K562 (cell line): ENCODE results near the gene ARHGAP24. TPM values are rescaled to one million over a fixed set of nuclear protein-coding genes. Genes with fewer than 3 reads are reported as not detected.

Source experiments
- ATAC-seq: fragments of 200-7000 bp; cut with Tn5 transposase; 3 replicates; pipeline ENCODE4 v1.9.1; 2020; ENCODE audit warnings: moderate library complexity
- BruUV-seq: library from RNA; stranded (reverse); fragments of 400-500 nt; replicated peaks from 2 replicates; lab custom pipeline; 2021; lab: Mats Ljungman, UMichigan
- CTCF ChIA-PET: fragments of 300-600 bp; formaldehyde crosslinking; extraction: SDS; loops from one replicate; lab custom pipeline; 2021; ENCODE audit warnings: low intra/inter-chr PET ratio; lab: Yijun Ruan, JAX
- POLR2A ChIA-PET: fragments of 300-600, 350-650 bp; sonication (Branson Sonifier 250); formaldehyde crosslinking; extraction: SDS; loops from one replicate; lab custom pipeline; 2021; ENCODE audit warnings: antibody characterized with exemption, inconsistent platforms; lab: Yijun Ruan, JAX
- DNase-seq, 4 experiments: peaks; one replicate each; pipeline versions ENCODE4 v3.0.0 to v3.0.0-alpha.2; 2011 to 2018; ENCODE audit warnings: low spot score in 3 of 4, mixed read lengths in 3 of 4; ENCODE audit errors: extremely low read depth in 1 of 4
- FAIRE-seq: peaks from 2 replicates; lab custom pipeline; 2011; peaks lifted over from hg19 to GRCh38; lab: Jason Lieb, UNC
- H2AFZ ChIP-seq: 2 replicates; pipeline ENCODE4 v1.6.0; 2011; ENCODE audit warnings: low read depth, low read length, control low read depth, inconsistent platforms
- H3K27ac ChIP-seq: fragments of 200-600 bp; 3 replicates; pipeline ENCODE4 v1.8.0; 2011; ENCODE audit warnings: low read depth, mild to moderate bottlenecking, control low read depth, inconsistent platforms, low read length, moderate library complexity, mixed read lengths; ENCODE audit errors: extremely low read depth
- H3K27me3 ChIP-seq, 2 experiments: fragments of 300-600 bp in 1 of 2; 2 replicates in 1 of 2; 3 replicates in 1 of 2; pipeline versions ENCODE4 v1.6.0 to v1.8.0; 2011; ENCODE audit warnings: inconsistent platforms in 2 of 2, low read length in 2 of 2, mild to moderate bottlenecking in 1 of 2, mixed read lengths in 1 of 2, moderate library complexity in 1 of 2; ENCODE audit not compliant: control insufficient read depth in 2 of 2, insufficient read depth in 2 of 2
- H3K36me3 ChIP-seq: fragments of 300-600 bp; 3 replicates; pipeline ENCODE4 v1.8.0; 2011; ENCODE audit warnings: mild to moderate bottlenecking, low read length, inconsistent platforms; ENCODE audit not compliant: control insufficient read depth, insufficient read depth
- H3K4me1 ChIP-seq, 2 experiments: fragments of 200-600 bp in 1 of 2; replicated peaks in 1 of 2; 2 replicates in 1 of 2; 3 replicates in 1 of 2; pipeline versions ENCODE4 v1.5.1 to v1.8.0; 2011; ENCODE audit warnings: inconsistent platforms in 2 of 2, low read length in 2 of 2, mild to moderate bottlenecking in 1 of 2, mixed read lengths in 1 of 2, moderate library complexity in 1 of 2; ENCODE audit not compliant: control insufficient read depth in 2 of 2, insufficient read depth in 2 of 2
- H3K4me2 ChIP-seq: 2 replicates; pipeline ENCODE4 v1.6.1; 2011; ENCODE audit warnings: low read length, control low read depth, inconsistent platforms, mixed read lengths; ENCODE audit not compliant: insufficient read depth
- H3K4me3 ChIP-seq: fragments of 200-600 bp; sonication (generic), shearing (Covaris generic); 2 replicates; pipeline ENCODE4 v1.5.1; 2016; ENCODE audit warnings: control low read depth, inconsistent platforms
- H3K79me2 ChIP-seq: fragments of 200-600 bp; 3 replicates; pipeline ENCODE4 v1.8.0; 2011; ENCODE audit warnings: low read length, inconsistent platforms; ENCODE audit not compliant: control insufficient read depth, insufficient read depth
- H3K9ac ChIP-seq, 2 experiments: 2 replicates each; pipeline versions ENCODE4 v1.6.0 to v1.6.1; 2011; ENCODE audit warnings: low read depth in 2 of 2, low read length in 2 of 2, control low read depth in 1 of 2, inconsistent platforms in 1 of 2, mild to moderate bottlenecking in 1 of 2, mixed read lengths in 1 of 2; ENCODE audit not compliant: insufficient read depth in 1 of 2
- H3K9me1 ChIP-seq: one replicate; pipeline ENCODE4 v1.6.0; 2011; ENCODE audit warnings: inconsistent platforms, mild to moderate bottlenecking, low read length, moderate library complexity; ENCODE audit not compliant: control insufficient read depth, insufficient read depth
- H3K9me3 ChIP-seq: replicated peaks from 2 replicates; pipeline ENCODE4 v1.5.1; 2011; ENCODE audit warnings: low read depth, low read length, inconsistent platforms; ENCODE audit not compliant: control insufficient read depth, insufficient read depth
- H4K20me1 ChIP-seq: replicated peaks from 2 replicates; pipeline ENCODE4 v1.6.1; 2011; ENCODE audit warnings: low read length, inconsistent platforms, mixed read lengths; ENCODE audit not compliant: control insufficient read depth, insufficient read depth
- ATF4 ChIP-seq: fragments of 450-650 bp; formaldehyde crosslinking; IDR thresholded peaks from 2 replicates; pipeline ENCODE4 v1.4.0; 2022; ENCODE audit warnings: mild to moderate bottlenecking, moderate library complexity
- HIVEP1 ChIP-seq: fragments of 250-450 bp; sonication (Bioruptor Pico); IDR thresholded peaks from 2 replicates; pipeline ENCODE4 v1.4.0; 2020; ENCODE audit warnings: mild to moderate bottlenecking
- MCM7 ChIP-seq, 2 experiments: fragments of 450-650 bp; IDR thresholded peaks; 2 replicates each; pipeline ENCODE4 v1.6.1; 2016 to 2018
- RBM14 ChIP-seq: fragments of 200-400 bp; formaldehyde crosslinking; IDR thresholded peaks from 2 replicates; pipeline ENCODE4 v1.6.1; 2018; ENCODE audit warnings: low read depth, mild to moderate bottlenecking, low read length, moderate library complexity, borderline replicate concordance; ENCODE audit not compliant: insufficient read depth
- RBM15 ChIP-seq: fragments of 200-400 bp; formaldehyde crosslinking; IDR thresholded peaks from 2 replicates; pipeline ENCODE4 v1.6.1; 2018; ENCODE audit warnings: mild to moderate bottlenecking, low read length, moderate library complexity; ENCODE audit not compliant: insufficient read depth
- ZBED1 ChIP-seq: IDR thresholded peaks from 2 replicates; pipeline ENCODE4 v1.6.1; 2014
- ZNF280A ChIP-seq: fragments of 450-650 bp; IDR thresholded peaks from 2 replicates; pipeline ENCODE4 v1.6.1; 2018; ENCODE audit warnings: mild to moderate bottlenecking, low read depth; ENCODE audit not compliant: partially characterized antibody
- ZNF280B ChIP-seq: fragments of 250-450 bp; sonication (Bioruptor Pico); IDR thresholded peaks from 2 replicates; pipeline ENCODE4 v1.5.1; 2021; ENCODE audit warnings: mild to moderate bottlenecking
- ZNF408 ChIP-seq: fragments of 250-450 bp; sonication (Bioruptor Pico); IDR thresholded peaks from 2 replicates; pipeline ENCODE4 v1.4.0; 2020; ENCODE audit warnings: low read depth, mild to moderate bottlenecking, moderate library complexity
- WGBS: fragments of 100-300 bp; shearing (Covaris generic); methylation state at CpG from one replicate; pipeline ENCODE4 v1.1.6; 2016; ENCODE audit warnings: low coverage, mixed read lengths; ENCODE audit not compliant: insufficient coverage; ENCODE audit errors: missing lambda C conversion rate; 5-methylcytosine and 5-hydroxymethylcytosine counted together
- in situ Hi-C: fragments of 300-500 bp; cut with MboI; formaldehyde crosslinking; loops from 4 replicates; pipeline ENCODE4 v1.15.0; 2018; ENCODE audit warnings: inconsistent platforms, mixed read lengths
- intact Hi-C: fragments of 100-400 bp; cut with micrococcal nuclease; formaldehyde crosslinking; loops from 2 replicates; pipeline ENCODE4 v1.14.2; 2022
- polyA plus RNA-seq, 8 experiments: library from polyadenylated mRNA; depleted of rRNA in 4 of 8; stranded (reverse) in 5 of 8; unstranded in 3 of 8; fragments of >200 nt; fragmentation: Nextera tagmentation in 2 of 8; fragmentation: Illumina TruSeq in 1 of 8; extraction: Ambion mirVana in 2 of 8; extraction: Trizol in 1 of 8; gene quantifications; 2 replicates each; pipeline versions ENCODE4 v1.2.1 to v1.2.3, GENCODE V29; 2011 to 2014; ENCODE audit warnings: inconsistent platforms in 1 of 8, missing spikeins in 1 of 8
- total RNA-seq, 7 experiments: library from RNA; depleted of rRNA in 6 of 7; stranded (reverse); fragments of >200 nt in 6 of 7; fragmentation: Illumina TruSeq in 2 of 7; extraction: Trizol in 2 of 7; gene quantifications; 2 replicates each; pipeline versions ENCODE4 v1.2.1 to v1.2.3, GENCODE V29; 2011 to 2021; ENCODE audit warnings: low replicate concordance in 1 of 7
- TF ChIP-seq, protein P1 (sequence below): fragments of 250-450 bp; sonication (Bioruptor Pico); IDR thresholded peaks from 2 replicates; pipeline ENCODE4 v1.5.0; 2020; ENCODE audit warnings: mild to moderate bottlenecking

ARHGAP24 gene
- total and polyA plus RNA-seq, 9 of the 15 experiments (the other 6 are each of a cell fraction or from before 2014, with no cell fraction given) = 8.0 to 22.6 (median 14.0) TPM

- intact Hi-C loops (no loop called here), in situ Hi-C loops (loop anchor here (25.0 kb wide), 1 partner anchor 601 kb away; no protein-coding TSS in a partner anchor)
- ATAC-seq (no peak), DNase-seq (no peak), FAIRE-seq (no peak)
- Histone ChIP-seq H3K27me3 (no peaks in the 10 kb centered on the region), H3K27ac (no peak overlapping the region), H3K9ac (no peak overlapping the region), H3K4me2 (no peak overlapping the region), H3K9me3 (no peaks in the 10 kb centered on the region), H3K36me3 (no peaks in the 10 kb centered on the region), H2AFZ (no peak overlapping the region), H3K4me1 (no peaks in the 10 kb centered on the region), H3K79me2 (no peaks in the 10 kb centered on the region), H3K9me1 (no peaks in the 10 kb centered on the region), H3K4me3 (no peak overlapping the region), H4K20me1 (no peaks in the 10 kb centered on the region)
- WGBS = 16% methylated on average over 2 of the region's 2 CpGs
- POLR2A ChIA-PET = no interaction called here
- CTCF ChIA-PET = no interaction called here
- TF ChIP-seq, protein P1, sequence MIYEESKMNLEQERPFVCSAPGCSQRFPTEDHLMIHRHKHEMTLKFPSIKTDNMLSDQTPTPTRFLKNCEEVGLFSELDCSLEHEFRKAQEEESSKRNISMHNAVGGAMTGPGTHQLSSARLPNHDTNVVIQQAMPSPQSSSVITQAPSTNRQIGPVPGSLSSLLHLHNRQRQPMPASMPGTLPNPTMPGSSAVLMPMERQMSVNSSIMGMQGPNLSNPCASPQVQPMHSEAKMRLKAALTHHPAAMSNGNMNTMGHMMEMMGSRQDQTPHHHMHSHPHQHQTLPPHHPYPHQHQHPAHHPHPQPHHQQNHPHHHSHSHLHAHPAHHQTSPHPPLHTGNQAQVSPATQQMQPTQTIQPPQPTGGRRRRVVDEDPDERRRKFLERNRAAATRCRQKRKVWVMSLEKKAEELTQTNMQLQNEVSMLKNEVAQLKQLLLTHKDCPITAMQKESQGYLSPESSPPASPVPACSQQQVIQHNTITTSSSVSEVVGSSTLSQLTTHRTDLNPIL (CRISPR knock-in tag) = no peak
- no peak for TF ChIP-seq MCM7 (IDR thresholded peaks at IDR 0.05)
- no peak for TF ChIP-seq RBM14
- no TSS peak for BruUV-seq
Measured at GRCh38 chr4:85763202-85763601, 288.3 kb downstream of the ARHGAP24 start.

DNA sequence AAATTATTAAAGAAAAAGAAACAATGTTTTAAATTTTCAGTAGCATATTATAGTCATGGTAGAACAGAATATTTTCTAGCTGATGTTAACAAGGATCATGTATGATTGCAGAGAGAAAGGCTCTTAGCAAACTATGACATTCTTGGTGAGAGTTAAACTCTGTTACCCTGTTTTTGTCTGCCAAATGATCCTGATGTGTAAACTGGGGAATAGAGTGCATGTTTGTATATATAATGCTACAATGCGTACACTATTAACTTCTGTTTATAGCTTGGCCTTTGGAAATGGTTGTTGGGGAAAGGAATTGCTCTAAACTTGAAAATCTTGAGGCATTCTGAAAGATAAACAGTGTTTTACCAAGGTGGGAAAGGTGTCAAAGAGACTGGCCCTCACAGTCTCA is 292.7 kb downstream of the ARHGAP24 start:
- DNase-seq (no peak), ATAC-seq (no peak), FAIRE-seq (no peak)
- intact Hi-C loops = no loop called here
- ChIA-PET CTCF (no interaction called here), POLR2A (no interaction called here)
- Histone ChIP-seq H2AFZ (no peak overlapping the region), H4K20me1 (no peaks in the 10 kb centered on the region), H3K36me3 (no peaks in the 10 kb centered on the region), H3K9me1 (no peaks in the 10 kb centered on the region), H3K79me2 (no peaks in the 10 kb centered on the region), H3K4me2 (no peak overlapping the region), H3K27me3 (no peaks in the 10 kb centered on the region), H3K4me1 (no peaks in the 10 kb centered on the region), H3K9ac (no peak overlapping the region), H3K4me3 (no peak overlapping the region), H3K9me3 (no peaks in the 10 kb centered on the region), H3K27ac (no peak overlapping the region)
- BruUV-seq = no TSS peak
- in situ Hi-C loops = loop anchor here (25.0 kb wide), 1 partner anchor 605 kb away; no protein-coding TSS in a partner anchor
- no peak for TF ChIP-seq HIVEP1 (CRISPR knock-in tag)
- TF ChIP-seq ZNF280A = no peak
- TF ChIP-seq ZNF280B = no peak
- no peak for TF ChIP-seq ZBED1
- no peak for TF ChIP-seq ATF4 (CRISPR knock-in tag)
- TF ChIP-seq RBM15 = no peak
- TF ChIP-seq ZNF408 = no peak
- WGBS = 83% methylated on average over 1 of the region's 1 CpG
